ENCODE results near the gene PTPN22. TPM values are rescaled to one million over a fixed set of nuclear protein-coding genes. Genes with fewer than 3 reads are reported as not detected.
"Not testable (repeated sequence)": the region's sequence is repeated elsewhere in the genome, so short reads cannot be mapped to it uniquely, and the experiment has no call there.

The PTPN22 gene
- total RNA-seq, 2 experiments from 2014 or later = 67.9 to 68.4 TPM

DNA sequence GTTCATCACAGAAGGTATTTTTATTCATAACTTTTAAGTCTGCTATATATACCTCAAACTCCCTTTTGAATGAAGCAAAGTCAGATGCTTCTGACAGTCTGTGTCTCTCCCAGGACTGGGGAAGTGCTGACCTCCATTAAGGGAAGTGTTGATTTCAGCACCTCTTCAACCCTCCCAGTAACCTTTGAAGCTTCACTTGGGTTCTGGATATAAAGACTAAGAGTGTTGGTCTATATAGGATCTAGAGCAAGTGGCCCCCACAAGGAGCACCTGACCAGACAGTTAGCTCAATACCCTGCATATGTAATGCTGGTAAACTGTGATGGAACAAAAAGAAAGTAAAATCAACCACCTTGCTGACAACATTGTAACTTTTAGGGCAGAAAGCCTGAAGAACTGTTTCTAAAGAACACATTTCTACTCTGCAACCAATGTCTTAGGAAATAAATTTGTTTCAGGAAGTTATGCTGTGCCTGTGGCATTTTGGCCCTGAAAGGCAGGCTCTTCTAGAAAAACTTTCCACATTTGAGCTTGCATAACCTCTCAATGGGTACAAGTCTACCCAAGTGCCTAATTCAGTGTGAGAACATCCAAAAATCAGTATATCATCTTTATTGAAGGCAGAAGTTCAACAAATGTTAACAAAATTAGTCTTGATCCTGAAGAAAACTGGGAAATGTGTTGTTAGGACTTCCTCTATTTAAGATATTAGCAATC, 865 bp upstream of the PTPN22 start:
- Mint-ChIP-seq H3K9me3 (no peaks in the 10 kb centered on the region), H3K27me3 (no peaks in the 10 kb centered on the region), H3K4me3 (peak overlapping the region; percentile 91), H3K36me3 (peaks cover 31% of the 10 kb centered on the region), H3K4me1 (peaks cover 67% of the 10 kb centered on the region), H3K27ac (peak overlapping the region; percentile 99)
- no peak for DNase-seq

- DNase-seq = no peak
- no peaks in the 10 kb centered on the region for H3K27me3 Mint-ChIP-seq
These were observed 734 bp downstream of the PTPN22 start for GRCh38 chr1:113870778-113871177.

GRCh38 chr1:113868387-113869083, 3.0 kb downstream of the PTPN22 start:
- DNase-seq = peak; percentile 13
- Mint-ChIP-seq H3K4me1 (peaks cover 63% of the 10 kb centered on the region), H3K27ac (peak overlapping the region; percentile 99), H3K27me3 (no peaks in the 10 kb centered on the region), H3K36me3 (peaks cover 52% of the 10 kb centered on the region), H3K9me3 (no peaks in the 10 kb centered on the region), H3K4me3 (peak overlapping the region; percentile 91)

More at GRCh38 chr1:113870778-113871177, 734 bp downstream of the PTPN22 start:
- no peaks in the 10 kb centered on the region for H3K9me3 Mint-ChIP-seq
- H3K4me1 Mint-ChIP-seq = peaks cover 71% of the 10 kb centered on the region
- peak overlapping the region; percentile 99 for H3K27ac Mint-ChIP-seq
- peaks cover 35% of the 10 kb centered on the region for H3K36me3 Mint-ChIP-seq
- peak overlapping the region; percentile 91 for H3K4me3 Mint-ChIP-seq

- Mint-ChIP-seq H3K4me3 (no peak overlapping the region), H3K27ac (peak overlapping the region; percentile 10), H3K27me3 (no peaks in the 10 kb centered on the region), H3K4me1 (peaks cover 47% of the 10 kb centered on the region), H3K36me3 (peaks cover 46% of the 10 kb centered on the region), H3K9me3 (no peaks in the 10 kb centered on the region)
- no peak for DNase-seq
These were observed 9.9 kb downstream of the PTPN22 start for GRCh38 chr1:113861641-113862040.

DNA sequence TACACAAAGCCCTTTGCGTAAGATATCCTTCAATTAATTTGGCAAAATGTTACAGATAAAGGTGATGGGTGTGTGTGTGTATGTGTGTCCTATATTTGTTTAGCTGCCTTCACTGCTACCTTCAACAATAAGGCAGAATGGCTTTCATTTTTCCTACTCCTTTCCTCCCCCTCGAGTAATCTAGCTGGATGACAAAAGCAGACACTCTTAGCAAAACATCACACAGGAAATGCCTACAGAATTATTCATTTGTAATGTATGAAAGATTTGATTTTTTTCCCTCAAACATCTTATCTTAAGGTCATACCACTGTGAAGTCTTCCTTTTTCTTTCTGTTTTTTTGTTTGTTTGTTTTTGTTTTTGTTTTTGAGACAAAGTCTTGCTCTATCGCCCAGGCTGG, 10.6 kb downstream of the PTPN22 start:
- peaks cover 49% of the 10 kb centered on the region for H3K36me3 Mint-ChIP-seq
- H3K4me3 Mint-ChIP-seq = no peak overlapping the region
- peaks cover 45% of the 10 kb centered on the region for H3K4me1 Mint-ChIP-seq
- no peaks in the 10 kb centered on the region for H3K9me3 Mint-ChIP-seq
- no peak for DNase-seq
- H3K27me3 Mint-ChIP-seq = no peaks in the 10 kb centered on the region
- no peak overlapping the region for H3K27ac Mint-ChIP-seq

DNA sequence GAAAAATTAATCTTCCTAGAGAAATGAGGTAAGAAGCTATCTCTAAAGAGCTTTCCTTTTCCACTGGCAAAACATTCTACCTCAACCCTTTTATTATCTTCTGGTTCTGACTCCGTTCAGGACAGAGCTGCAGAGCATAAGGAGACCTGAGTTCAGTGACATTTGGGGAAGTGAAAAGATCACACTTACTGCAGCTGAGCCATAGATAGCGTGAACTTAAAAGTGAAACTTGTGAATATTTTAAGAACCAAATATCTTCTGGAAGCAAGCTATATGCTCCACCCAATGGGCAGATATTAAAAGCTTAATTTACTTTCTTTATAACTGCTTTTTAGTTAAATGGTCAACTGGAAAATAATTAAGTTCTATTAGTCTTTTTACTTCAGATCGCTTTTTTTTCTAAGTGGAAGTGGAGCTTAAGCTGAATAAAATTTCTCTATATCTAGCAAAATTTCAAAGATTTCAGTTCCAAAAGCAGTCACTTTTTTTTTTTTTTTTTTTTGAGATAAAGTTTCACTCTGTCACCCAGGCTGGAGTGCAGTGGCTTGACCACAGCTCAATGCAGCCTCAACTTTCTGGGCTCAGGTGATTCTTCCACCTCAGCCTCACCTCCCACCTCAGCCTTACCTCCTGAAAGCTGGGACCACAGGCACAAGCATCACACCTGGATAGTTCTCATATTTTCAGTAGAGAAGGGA, 11.9 kb downstream of the PTPN22 start:
- no peak overlapping the region for H3K4me3 Mint-ChIP-seq
- H3K36me3 Mint-ChIP-seq = peaks cover 47% of the 10 kb centered on the region
- no peak for DNase-seq
- H3K27me3 Mint-ChIP-seq = no peaks in the 10 kb centered on the region
- H3K4me1 Mint-ChIP-seq = peaks cover 33% of the 10 kb centered on the region
- H3K27ac Mint-ChIP-seq = peak overlapping the region; percentile 59
- no peaks in the 10 kb centered on the region for H3K9me3 Mint-ChIP-seq

GRCh38 chr1:113858982-113859381, 12.5 kb downstream of the PTPN22 start:
- Mint-ChIP-seq H3K9me3 (no peaks in the 10 kb centered on the region), H3K4me1 (peaks cover 37% of the 10 kb centered on the region), H3K36me3 (peaks cover 46% of the 10 kb centered on the region), H3K4me3 (no peak overlapping the region), H3K27me3 (no peaks in the 10 kb centered on the region), H3K27ac (no peak overlapping the region)
- no peak for DNase-seq

- no peaks in the 10 kb centered on the region for H3K27me3 Mint-ChIP-seq
- H3K9me3 Mint-ChIP-seq = no peaks in the 10 kb centered on the region
- H3K27ac Mint-ChIP-seq = no peak overlapping the region
- peaks cover 44% of the 10 kb centered on the region for H3K36me3 Mint-ChIP-seq
- no peak for DNase-seq
- no peak overlapping the region for H3K4me3 Mint-ChIP-seq
- peaks cover 37% of the 10 kb centered on the region for H3K4me1 Mint-ChIP-seq
These were observed 13.1 kb downstream of the PTPN22 start for GRCh38 chr1:113858418-113858817.

- Mint-ChIP-seq H3K4me3 (no peak overlapping the region), H3K9me3 (no peaks in the 10 kb centered on the region), H3K4me1 (peaks cover 36% of the 10 kb centered on the region), H3K36me3 (peaks cover 39% of the 10 kb centered on the region), H3K27me3 (no peaks in the 10 kb centered on the region), H3K27ac (no peak overlapping the region)
- no peak for DNase-seq
These were observed 13.7 kb downstream of the PTPN22 start for GRCh38 chr1:113857776-113858175.

DNA sequence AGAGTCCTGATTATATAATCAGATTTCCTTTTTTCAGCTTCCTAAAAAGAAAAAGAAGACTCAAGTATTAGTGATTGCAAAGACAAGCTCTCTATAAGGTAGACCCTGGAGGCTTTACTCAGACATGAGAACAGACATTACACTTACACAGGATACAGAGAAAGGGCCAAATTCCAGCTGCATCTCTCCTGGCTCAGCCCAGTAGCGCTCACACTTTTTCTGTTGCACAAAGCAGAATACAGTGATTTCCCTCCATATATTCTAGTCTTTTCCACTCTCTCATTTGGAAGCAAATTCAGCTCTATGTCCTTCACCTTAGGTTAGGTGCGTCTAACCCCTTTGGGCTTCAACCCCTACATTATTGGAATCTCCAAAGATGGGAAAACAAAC, 15.1 kb downstream of the PTPN22 start:
- no peaks in the 10 kb centered on the region for H3K9me3 Mint-ChIP-seq
- H3K27ac Mint-ChIP-seq = no peak overlapping the region
- no peak for DNase-seq
- peaks cover 40% of the 10 kb centered on the region for H3K36me3 Mint-ChIP-seq
- peaks cover 31% of the 10 kb centered on the region for H3K4me1 Mint-ChIP-seq
- H3K27me3 Mint-ChIP-seq = no peaks in the 10 kb centered on the region
- no peak overlapping the region for H3K4me3 Mint-ChIP-seq

DNA sequence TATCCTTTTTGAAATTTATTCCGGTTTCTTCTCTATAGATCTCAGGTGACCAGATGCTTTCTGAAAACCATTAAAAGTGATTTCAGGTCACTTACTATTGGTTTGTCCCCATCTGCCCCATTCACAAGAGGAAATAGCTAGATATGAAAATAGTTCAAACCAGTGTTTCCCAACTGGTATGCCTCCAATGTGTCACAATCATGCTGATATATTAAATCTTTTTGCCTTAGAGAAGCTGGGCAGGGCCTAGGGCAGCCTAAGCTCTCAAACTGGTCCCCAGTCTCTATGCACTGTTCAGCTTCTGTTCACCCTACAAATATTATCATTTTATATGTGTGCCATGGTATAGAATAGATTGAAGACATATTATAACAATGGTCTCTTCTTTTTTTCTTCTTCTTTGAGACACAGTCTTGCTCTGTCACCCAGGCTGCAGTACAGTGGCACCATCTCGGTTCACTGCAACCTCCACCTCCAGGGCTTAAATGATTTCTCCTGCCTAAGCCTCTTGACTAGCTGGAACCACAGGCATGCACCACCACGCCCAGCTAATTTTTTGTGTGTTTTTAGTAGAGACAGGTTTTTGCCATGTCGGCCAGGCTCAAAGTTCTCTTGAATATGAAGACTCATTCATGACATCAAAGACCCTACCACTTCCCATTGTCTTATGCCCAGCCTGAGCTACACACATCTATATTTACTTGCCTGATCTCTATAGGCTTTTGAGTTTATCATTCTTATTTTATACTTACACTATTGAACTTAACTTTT, 15.7 kb downstream of the PTPN22 start:
- Mint-ChIP-seq H3K4me1 (peaks cover 32% of the 10 kb centered on the region), H3K4me3 (no peak overlapping the region), H3K27me3 (no peaks in the 10 kb centered on the region), H3K9me3 (no peaks in the 10 kb centered on the region), H3K27ac (no peak overlapping the region), H3K36me3 (peaks cover 45% of the 10 kb centered on the region)
- no peak for DNase-seq

- no peak overlapping the region for H3K4me3 Mint-ChIP-seq
- peaks cover 50% of the 10 kb centered on the region for H3K36me3 Mint-ChIP-seq
- H3K27ac Mint-ChIP-seq = peak overlapping the region; percentile 47
- no peaks in the 10 kb centered on the region for H3K27me3 Mint-ChIP-seq
- peaks cover 28% of the 10 kb centered on the region for H3K4me1 Mint-ChIP-seq
- DNase-seq = no peak
- no peaks in the 10 kb centered on the region for H3K9me3 Mint-ChIP-seq
These were observed 17.3 kb downstream of the PTPN22 start for GRCh38 chr1:113854234-113854633.

GRCh38 chr1:113852694-113853093, 18.8 kb downstream of the PTPN22 start:
- not testable (repeated sequence) for H3K9me3 Mint-ChIP-seq, DNase-seq, H3K27me3 Mint-ChIP-seq, H3K4me3 Mint-ChIP-seq
- peak overlapping the region; percentile 54 for H3K27ac Mint-ChIP-seq
- H3K36me3 Mint-ChIP-seq = peaks cover 47% of the 10 kb centered on the region
- peaks cover 26% of the 10 kb centered on the region for H3K4me1 Mint-ChIP-seq

GRCh38 chr1:113850127-113850796, 21.2 kb downstream of the PTPN22 start:
- peaks cover 2% of the 10 kb centered on the region for H3K9me3 Mint-ChIP-seq
- H3K4me3 Mint-ChIP-seq = peak overlapping the region; percentile 56
- no peaks in the 10 kb centered on the region for H3K27me3 Mint-ChIP-seq
- DNase-seq = no peak
- H3K4me1 Mint-ChIP-seq = peaks cover 24% of the 10 kb centered on the region
- peaks cover 58% of the 10 kb centered on the region for H3K36me3 Mint-ChIP-seq
- H3K27ac Mint-ChIP-seq = peak overlapping the region; percentile 79

Measured in activated naive CD8-positive, alpha-beta T cell treated with anti-CD3 and anti-CD28 coated beads for 36 hours (primary cell).